Measurements from ENCODE around the gene CDC14A.

The CDC14A gene

DNA sequence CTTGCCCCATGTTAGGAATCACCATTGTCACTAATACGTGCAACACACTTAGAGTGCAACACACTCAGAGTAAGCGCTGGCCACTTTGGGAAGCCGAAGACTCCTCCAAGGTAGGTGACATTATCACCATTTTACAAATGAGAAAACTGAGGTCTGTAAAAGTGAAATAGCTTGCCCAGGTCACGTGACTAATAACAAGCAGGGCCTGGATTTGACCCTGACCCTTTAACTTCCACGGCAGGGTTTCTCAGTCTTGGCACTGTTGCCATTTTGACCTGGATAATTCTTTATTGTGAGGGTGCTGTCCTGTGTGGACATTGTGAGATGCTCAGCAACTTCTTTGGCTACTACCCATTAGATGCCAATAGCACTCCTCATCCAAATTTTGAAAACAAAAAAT, 177.8 kb downstream of the CDC14A start:
- in situ Hi-C loops (cut with MboI; ENCODE audit: low sequenced_read_pairs): no loop called here

DNA sequence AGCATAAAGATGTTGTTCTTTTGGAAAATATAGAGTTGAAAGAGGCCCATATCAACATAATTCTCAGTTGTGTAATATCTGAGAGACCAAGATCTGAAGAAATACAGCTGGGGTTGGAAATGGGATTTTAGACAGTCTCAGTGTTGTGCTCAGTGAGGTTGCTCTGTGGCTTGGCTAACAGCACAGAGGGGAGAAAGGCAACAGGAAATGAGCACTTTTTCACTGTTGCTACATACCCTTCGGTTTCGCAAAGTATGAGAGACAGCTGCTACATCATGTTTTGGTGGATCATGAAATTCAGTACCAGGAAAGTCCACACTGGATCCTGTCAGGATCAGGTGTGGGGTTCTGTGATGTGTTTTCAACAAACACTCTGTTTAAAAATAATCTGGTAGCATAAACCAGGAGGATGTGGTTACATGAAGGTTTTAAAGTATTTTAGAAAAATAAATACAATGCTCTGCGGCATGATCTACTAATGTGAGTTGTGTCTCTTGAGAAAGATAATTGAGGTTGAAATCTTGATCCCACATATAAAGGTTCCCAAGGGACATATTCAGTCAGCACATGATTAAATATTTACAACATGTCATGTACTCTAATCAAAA, 178.7 kb downstream of the CDC14A start:
- in situ Hi-C loops (cut with MboI; ENCODE audit: low sequenced_read_pairs): no loop called here

DNA sequence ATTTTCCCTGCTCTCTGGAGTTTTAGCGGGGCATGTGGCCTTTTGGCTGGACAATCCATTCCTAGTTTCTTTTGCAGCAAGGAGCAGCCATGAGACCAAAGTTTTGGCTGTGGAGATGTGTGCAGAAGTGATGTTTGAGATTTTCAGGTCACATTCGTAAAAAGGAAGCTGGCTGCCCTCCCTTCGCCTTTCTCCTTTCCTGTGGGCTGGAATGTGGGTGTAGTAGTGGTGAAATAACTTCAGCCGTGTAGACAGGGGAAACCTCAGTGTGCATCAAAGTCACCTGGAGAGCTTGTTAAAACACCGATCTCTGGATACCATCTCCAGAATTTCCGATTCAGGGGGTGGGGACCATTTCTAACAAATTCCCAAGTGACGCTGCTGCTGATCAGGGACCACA, 180.3 kb downstream of the CDC14A start:
- in situ Hi-C loops (cut with MboI; ENCODE audit: low sequenced_read_pairs): no loop called here

DNA sequence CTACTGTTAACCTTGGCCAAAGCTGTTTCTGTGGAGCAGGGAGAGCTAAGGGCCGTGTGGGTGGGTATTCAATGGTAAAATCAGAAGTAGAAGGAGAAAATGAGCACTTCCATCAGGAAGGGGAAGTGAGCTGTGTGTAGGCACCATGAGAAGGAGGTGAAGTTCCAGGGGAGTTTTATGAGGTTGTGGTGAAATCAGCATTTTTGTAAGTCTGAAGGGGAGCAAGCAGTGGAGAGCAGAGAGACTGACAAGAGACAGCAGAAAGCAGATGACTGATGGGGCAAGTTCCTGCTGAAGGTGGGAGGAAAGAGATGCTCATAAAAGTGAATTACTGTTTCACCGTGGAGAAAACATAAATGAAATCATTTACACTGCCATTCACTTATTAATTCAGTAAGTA, 183.0 kb downstream of the CDC14A start:
- in situ Hi-C loops (cut with MboI; ENCODE audit: low sequenced_read_pairs): no loop called here

DNA sequence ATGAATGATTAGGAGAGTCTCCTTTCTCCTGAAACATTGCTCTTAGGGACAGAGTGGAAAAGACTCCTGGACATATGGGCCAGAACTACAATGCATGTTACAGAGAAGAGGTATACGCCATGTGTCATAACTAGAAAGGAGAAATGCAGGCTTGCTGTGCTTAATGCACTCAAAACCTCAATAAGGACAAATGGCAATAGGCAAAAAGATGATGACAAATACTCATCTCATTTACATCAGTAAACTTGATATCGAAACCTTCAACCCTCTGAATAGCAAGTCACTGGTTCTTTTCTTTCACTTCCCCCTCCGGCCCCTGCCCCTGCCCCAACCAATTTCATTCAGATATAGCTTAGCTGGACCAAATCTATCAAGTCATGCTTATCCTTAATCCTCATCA, 183.7 kb downstream of the CDC14A start:
- in situ Hi-C loops (cut with MboI; ENCODE audit: low sequenced_read_pairs): no loop called here

DNA sequence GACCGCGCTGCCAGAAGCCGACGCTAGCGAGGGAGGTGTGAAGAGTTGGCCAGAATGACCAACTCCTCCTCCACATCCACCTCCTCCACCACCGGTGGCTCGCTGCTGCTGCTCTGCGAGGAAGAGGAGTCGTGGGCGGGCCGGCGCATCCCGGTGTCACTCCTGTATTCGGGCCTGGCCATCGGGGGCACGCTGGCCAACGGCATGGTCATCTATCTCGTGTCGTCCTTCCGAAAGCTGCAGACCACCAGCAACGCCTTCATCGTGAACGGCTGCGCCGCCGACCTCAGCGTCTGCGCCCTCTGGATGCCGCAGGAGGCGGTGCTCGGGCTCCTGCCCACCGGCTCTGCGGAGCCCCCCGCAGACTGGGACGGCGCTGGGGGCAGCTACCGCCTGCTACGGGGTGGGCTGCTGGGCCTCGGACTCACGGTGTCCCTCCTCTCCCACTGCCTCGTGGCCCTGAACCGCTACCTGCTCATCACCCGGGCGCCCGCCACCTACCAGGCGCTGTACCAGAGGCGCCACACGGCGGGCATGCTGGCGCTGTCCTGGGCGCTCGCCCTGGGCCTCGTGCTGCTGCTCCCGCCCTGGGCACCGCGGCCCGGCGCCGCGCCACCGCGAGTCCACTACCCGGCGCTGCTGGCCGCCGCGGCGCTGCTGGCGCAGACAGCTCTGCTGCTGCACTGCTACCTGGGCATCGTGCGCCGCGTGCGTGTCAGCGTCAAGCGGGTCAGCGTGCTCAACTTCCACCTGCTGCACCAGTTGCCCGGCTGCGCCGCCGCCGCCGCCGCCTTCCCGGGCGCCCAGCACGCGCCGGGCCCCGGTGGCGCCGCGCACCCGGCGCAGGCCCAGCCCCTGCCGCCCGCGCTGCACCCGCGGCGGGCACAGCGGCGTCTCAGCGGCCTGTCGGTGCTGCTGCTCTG, 186.9 kb downstream of the CDC14A start:
- in situ Hi-C loops (cut with MboI; ENCODE audit: low sequenced_read_pairs): no loop called here

DNA sequence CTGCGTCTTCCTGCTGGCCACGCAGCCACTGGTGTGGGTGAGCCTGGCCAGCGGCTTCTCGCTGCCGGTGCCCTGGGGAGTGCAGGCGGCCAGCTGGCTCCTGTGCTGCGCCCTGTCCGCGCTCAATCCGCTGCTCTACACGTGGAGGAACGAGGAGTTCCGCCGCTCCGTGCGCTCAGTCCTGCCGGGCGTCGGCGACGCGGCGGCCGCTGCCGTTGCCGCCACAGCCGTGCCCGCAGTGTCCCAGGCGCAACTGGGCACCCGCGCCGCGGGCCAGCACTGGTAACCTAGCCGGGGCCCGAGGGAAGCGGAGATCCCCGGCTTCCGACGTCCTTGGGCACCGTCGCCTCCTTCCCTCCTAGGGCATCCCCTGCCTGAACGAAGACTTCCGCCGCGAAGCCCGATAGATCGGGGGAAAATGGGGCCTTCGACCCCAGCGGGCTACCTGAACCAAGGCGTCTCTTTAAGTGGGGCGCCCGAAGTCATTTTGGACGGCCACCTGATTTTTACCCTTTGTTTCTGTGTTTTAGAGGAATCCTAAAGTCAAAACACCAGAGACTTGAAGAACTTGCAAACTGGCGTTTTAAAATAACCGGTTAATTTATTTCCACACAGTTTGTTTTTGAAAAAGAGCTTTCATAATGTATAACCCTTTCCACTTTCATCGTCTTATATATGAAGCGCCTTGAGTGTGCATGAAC, 187.7 kb downstream of the CDC14A start:
- in situ Hi-C loops (cut with MboI; ENCODE audit: low sequenced_read_pairs): no loop called here

DNA sequence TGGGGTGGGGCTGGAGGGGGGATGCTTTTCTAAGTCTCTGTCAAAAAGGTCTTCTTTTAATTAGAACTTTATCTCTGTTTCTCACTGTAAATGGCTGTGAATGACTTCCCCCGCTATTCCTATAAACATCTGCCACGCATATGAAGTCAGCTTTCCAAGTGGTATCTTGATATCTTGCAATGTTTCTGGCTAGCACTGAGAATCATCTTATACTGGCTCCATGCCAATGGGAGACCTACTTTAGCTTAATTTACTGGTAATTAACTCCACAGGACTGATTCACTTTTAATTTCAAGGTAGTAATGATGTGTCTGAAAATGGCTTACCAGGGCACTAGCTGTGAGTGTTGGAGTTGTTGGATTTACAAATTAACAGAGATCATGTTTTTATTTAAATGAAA, 190.0 kb downstream of the CDC14A start:
- in situ Hi-C loops (cut with MboI; ENCODE audit: low sequenced_read_pairs): no loop called here

DNA sequence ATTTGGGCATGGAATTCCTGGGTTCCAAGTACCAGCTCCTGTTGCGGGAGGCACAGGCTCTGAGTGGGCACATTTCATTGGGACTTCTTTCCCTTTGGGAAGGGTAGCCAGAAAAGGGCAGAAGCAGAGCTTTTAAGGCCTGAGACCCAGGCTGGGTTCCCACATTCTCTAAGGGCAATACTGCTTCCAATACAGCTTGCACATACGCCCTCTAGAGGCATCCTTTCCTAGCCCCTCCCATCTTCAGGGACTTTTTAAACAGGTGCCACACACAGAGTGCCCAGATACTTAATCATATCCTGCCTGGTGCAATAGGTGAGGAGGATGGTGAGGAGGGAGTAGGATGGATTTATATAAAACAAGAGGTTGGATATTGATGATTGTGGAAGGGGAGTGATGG, 191.3 kb downstream of the CDC14A start:
- in situ Hi-C loops (cut with MboI; ENCODE audit: low sequenced_read_pairs): no loop called here

DNA sequence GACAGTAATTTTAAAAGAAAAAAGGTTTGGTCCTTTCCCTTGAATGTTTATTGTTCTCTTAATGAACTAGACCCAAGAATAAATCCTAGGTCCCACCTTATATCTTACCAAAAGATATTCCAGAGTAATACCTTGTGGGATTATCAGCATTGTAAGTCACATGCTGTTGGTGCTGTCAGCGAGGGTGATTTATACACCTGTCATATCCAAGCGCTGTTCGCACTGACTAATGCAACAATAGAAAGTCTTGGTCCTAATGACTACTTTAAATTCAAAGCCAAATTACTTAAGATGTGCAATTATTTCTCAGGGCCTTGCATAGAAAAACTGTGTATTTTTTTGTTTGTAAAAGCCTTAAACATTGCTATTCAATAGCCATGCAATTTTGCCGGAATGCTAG, 192.5 kb downstream of the CDC14A start:
- in situ Hi-C loops (cut with MboI; ENCODE audit: low sequenced_read_pairs): no loop called here

DNA sequence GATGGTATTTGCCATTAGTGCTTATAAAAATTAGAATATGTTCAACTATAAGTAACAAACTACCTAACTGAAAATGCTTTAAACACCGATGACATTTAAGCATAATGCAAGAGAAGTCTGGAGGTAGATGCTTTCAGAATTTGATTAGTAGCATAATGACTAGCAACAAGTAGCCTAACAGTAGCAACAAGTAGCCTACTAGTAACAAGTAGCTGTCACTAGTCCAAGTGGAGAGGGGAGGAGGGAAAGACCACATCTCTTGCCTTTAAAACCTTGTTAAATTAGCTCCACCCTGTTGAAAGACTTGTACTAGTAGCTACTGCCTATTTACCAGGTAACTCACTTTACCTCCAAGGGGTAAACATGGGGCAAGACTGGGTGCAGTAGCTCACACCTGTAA, 193.5 kb downstream of the CDC14A start:
- in situ Hi-C loops (cut with MboI; ENCODE audit: low sequenced_read_pairs): no loop called here

DNA sequence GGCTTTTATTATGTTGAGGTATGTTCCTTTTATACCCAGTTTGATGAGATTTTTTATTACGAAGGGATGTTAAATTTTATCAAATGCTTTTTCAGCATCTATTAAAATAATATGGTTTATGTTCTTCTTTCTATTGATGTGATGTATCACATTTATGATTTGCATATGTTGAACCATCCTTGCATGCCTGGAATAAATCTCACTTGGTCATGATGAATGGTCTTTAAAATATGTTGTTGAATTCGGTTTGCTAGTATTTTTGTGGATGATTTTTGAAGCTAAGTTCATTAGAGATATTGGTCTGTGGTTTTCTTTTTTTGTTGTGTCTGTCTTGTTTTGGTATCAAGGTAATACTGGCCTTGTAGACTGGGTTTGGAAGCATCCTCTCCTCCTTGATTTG, 199.7 kb downstream of the CDC14A start:
- in situ Hi-C loops (cut with MboI; ENCODE audit: low sequenced_read_pairs): no loop called here

DNA sequence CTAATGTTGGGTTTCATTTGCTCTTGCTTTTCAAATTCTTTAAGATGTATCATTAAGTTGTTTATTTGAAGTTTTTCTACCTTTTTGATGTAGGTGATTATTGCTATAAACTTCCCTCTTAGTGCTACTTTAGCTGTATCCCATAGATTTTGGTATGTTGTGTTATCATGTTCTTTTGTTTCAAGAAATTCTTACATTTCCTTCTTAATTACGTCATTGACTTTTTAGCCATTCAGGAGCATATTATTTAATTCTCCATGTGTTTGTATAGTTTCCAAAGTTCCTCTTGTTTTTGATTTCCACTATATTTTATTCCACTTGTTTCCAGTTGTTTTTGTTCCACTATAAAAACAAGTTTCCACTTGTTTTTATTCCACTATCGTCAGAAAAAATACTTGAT, 200.6 kb downstream of the CDC14A start:
- in situ Hi-C loops (cut with MboI; ENCODE audit: low sequenced_read_pairs): no loop called here

DNA sequence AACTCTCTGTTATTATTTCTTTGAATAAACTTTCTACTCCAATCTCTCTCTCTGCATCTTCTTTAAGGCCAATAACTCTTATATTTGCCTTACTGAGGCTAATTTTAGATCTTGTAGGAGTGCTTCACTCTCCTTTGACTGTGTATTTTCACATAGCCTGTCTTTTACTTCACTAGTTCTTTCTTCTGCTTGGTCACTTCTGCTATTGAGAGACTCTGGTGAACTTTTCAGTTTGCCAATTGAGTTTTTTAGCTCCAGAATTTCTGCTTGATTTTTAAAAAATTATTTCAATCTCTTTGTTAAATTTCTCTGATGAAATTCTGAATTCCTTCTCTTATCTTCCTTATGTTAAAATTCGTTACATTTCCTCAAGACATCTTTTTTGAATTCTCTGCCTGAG, 203.9 kb downstream of the CDC14A start:
- in situ Hi-C loops (cut with MboI; ENCODE audit: low sequenced_read_pairs): no loop called here

DNA sequence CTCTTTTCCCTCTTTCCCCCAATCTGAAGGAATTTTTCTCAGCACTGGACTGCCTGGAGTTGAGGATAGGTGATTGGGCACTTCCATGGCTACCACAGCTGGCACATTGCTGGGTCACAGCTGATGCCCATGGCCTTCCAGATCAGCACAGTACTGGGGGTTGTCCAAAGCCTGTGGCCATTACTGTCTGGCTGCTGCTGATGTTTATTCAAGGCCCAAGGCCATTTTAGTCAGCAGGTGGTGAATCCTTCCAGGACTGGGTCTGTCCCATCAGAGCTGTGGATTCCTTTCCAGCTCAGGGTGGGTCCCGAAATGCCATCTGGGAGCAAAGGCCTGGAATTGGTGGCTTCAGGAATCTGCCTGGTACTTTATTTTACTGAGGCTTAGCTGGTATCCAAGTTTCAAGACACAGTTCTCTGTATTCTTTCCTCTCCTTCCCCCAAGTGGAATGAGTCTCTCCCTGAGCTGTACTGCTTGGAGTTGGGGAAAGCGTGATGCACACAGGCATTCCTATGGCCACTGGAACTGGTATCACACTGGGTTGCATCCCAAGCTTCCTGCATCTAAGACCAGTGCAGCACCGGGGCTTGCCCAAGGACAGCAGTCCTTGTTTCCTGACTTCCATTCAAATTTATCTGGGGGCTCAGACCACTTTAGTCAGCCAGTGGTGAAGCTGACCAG, 204.8 kb downstream of the CDC14A start:
- in situ Hi-C loops (cut with MboI; ENCODE audit: low sequenced_read_pairs): no loop called here

DNA sequence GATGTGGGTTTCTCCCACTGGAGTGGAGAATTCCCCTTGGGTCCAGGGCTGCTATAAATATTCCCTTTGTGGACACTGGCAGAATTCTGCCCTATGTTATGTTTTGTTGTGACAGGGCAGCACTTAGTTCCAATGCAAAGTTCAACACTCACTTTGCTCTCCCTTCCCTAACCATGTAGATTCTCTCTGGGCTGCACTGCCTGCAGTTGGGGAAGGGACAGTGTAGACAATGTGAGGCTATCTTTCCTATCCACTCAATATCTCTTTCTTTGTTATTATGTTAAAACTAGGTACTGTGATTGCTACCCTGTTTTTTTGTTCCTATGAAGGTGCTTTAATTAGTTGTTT, 205.3 kb downstream of the CDC14A start:
- in situ Hi-C loops (cut with MboI; ENCODE audit: low sequenced_read_pairs): no loop called here

DNA sequence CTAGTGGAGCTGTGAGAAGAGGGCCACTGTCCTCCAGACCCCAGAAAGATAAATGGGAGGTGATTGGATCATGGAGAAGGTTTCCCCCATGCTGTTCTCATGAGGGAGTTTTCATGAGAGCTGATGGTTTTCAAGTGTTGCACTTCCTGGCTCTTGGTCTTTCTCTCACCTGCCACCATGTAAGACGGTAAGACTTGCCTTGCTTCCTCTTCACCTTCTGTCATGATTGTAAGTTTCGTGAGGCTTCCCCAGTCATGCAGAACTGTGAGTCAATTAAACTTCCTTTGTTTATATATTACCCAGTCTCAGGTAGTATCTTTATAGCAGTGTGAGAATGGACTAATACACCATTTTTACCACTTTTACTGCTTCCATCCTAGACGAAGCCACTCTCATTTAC, 213.2 kb downstream of the CDC14A start:
- in situ Hi-C loops (cut with MboI; ENCODE audit: low sequenced_read_pairs): no loop called here

DNA sequence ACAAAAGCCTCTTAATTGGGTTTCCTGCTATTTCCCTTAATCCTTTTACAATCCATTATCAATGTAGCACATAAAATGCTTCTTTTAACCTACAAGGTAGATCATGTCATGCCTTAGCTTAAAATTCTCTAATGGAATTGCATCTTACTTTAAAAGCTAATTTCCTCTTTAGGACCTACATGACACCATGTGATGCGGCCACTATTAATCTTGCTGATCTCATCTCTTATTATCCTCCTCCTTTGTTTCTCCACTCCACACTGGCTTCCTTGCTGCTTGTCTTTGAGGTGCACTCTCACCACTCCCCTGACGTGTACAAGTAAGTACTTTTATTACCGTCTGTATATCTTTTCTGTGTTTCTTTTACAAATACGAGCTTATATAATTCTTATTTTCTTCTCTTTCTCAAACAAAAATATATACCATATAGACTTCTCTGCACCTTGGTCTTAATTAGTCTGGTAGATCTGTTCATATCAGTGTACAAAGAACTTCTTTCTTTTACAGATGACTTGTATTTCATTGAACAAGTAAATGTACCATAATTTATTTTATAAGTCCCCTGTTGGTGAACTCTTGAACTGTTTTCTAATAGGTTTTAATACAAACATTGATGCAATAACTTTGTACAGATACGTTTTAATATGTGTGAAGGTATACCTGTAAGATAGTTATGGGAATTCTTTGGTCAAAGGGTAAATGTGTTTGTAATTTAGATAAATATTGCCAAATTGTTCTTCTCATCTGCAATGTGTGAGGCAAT, 213.8 kb downstream of the CDC14A start:
- in situ Hi-C loops (cut with MboI; ENCODE audit: low sequenced_read_pairs): no loop called here

DNA sequence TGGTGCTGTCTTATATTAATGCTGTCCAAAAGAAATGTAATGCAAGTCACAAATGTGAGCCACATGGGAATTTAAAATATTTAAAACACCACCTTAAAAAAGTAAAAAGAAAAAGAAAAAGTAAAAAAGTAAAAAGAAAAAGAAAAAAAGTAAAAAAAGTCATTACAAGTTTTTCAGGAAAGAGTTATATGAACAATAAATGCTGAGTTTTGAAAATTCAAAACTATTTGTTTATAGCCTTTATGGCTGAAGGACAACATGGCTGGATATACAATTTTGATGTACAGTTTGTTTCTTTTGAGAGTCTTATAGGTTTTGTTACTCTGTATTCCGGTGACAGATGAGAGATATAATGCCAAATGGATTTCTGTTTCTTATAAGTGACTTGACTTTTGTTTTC, 214.8 kb downstream of the CDC14A start:
- in situ Hi-C loops (cut with MboI; ENCODE audit: low sequenced_read_pairs): no loop called here

Measured in HL-60/S4 (cell line).